Ectodermal cell (in vitro differentiated cells): ENCODE data around the gene KIF15.
"Not testable (repeated sequence)": the region's sequence is repeated elsewhere in the genome, so short reads cannot be mapped to it uniquely, and the experiment has no call there.

ENCODE experiments used
- H3K27ac ChIP-seq: 2 replicates; pipeline ENCODE4 v1.7.0; 2013; ENCODE audit warnings: mild to moderate bottlenecking, low read depth, low read length; ENCODE audit not compliant: insufficient read depth, poor library complexity, severe bottlenecking
- H3K27me3 ChIP-seq: 2 replicates; pipeline ENCODE4 v1.7.0; 2013; ENCODE audit warnings: mild to moderate bottlenecking, low read length; ENCODE audit not compliant: insufficient read depth, control insufficient read depth, poor library complexity, severe bottlenecking
- H3K36me3 ChIP-seq: one replicate; pipeline ENCODE4 v1.7.0; 2013; ENCODE audit warnings: low read length; ENCODE audit not compliant: control insufficient read depth, insufficient read depth
- H3K4me1 ChIP-seq: one replicate; pipeline ENCODE4 v1.7.0; 2013; ENCODE audit warnings: low read length; ENCODE audit not compliant: control insufficient read depth, insufficient read depth
- H3K4me3 ChIP-seq: 2 replicates; pipeline ENCODE4 v1.7.0; 2013; ENCODE audit warnings: low read depth, low read length, control low read depth; ENCODE audit not compliant: insufficient read depth
- H3K9me3 ChIP-seq: 2 replicates; pipeline ENCODE4 v1.7.0; 2013; ENCODE audit warnings: mild to moderate bottlenecking, low read length, moderate library complexity; ENCODE audit not compliant: control insufficient read depth
- WGBS, 2 experiments: methylation state at CpG; one replicate each; pipeline ENCODE4 v1.1.7; 2013; ENCODE audit warnings: missing lambda C conversion rate in 2 of 2; 5-methylcytosine and 5-hydroxymethylcytosine counted together

The KIF15 gene

DNA sequence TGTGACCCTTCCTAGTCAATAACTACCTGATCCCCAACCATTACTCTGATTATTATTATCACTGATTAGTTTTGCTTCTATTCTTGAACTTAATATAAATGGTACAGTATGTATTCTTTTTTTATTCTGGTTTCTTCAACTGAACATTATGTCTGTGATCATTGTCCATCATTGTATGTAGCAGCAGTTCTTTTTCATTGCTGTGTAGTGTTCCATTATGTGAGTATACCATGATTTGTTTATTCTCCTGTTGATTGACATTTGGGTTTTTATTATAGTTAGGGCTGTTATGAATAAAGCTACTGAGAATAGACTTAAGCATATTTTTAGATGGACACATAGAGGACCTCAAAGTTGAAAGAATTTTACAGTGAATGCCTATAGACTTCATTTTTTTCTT is 2.7 kb downstream of the KIF15 start:
- peaks cover 1% of the 10 kb centered on the region for H3K9me3 ChIP-seq
- H3K27ac ChIP-seq: no peak overlapping the region
- H3K36me3 ChIP-seq: peaks cover 29% of the 10 kb centered on the region
- H3K27me3 ChIP-seq: no peaks in the 10 kb centered on the region
- H3K4me3 ChIP-seq: no peak overlapping the region
- no peaks in the 10 kb centered on the region for H3K4me1 ChIP-seq

DNA sequence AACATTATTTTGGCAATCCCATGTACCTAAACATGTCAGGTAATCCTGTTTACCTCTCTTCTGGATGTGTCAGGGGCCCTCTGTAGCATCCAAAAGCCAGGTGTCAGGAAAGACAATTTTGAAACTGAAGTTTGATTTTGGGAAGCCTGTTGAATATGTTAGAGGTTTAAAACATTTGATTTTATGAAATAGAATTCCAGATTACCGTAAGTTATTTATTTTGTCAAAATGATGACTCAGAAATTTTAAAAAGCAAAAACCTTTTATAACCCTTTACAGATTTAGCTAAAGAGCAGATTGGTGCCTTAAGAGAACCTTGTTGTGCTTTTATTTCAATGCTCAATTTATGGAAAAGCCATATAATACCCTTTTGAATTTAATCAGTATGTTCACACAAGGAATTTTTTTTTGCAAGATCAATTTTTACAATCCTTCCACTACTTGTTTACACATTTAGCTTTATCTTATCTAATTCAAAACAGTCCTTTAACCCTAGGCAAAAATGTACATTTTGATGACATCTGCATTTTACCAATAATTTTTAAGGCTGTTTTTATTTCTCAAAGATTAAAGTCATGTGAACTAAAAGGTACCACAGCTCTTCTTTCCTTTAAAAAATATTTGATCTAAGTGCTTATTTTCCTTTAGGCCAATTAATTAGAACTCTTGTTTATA is 10.0 kb downstream of the KIF15 start:
- Histone ChIP-seq H3K36me3 (peaks cover 44% of the 10 kb centered on the region), H3K27ac (no peak overlapping the region), H3K4me3 (no peak overlapping the region), H3K9me3 (peaks cover 12% of the 10 kb centered on the region), H3K4me1 (no peaks in the 10 kb centered on the region), H3K27me3 (no peaks in the 10 kb centered on the region)
- no CpG with 5 or more reads among the region's 1 CpG for WGBS, 2 experiments

DNA sequence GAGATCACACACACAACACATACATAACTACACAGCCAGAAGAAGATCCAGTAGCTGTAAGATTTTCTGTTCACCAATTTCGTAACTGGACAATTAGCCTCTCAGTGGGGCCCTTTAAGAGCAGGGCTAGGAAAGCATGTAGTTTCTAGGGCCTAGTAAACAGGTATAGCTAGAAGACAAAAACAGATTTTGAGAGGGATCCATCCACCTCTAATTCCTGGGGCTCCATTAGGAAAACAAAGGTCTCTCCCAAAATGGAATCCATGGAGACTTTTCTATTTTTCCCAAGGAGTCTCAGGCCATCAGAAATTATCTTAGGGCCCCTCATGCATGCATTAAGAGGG is 10.5 kb downstream of the KIF15 start:
- peaks cover 48% of the 10 kb centered on the region for H3K36me3 ChIP-seq
- no peak overlapping the region for H3K27ac ChIP-seq
- no peaks in the 10 kb centered on the region for H3K27me3 ChIP-seq
- peaks cover 12% of the 10 kb centered on the region for H3K9me3 ChIP-seq
- no peak overlapping the region for H3K4me3 ChIP-seq
- WGBS, 2 experiments: 95 to 97% methylated on average over 1 of the region's 1 CpG
- H3K4me1 ChIP-seq: no peaks in the 10 kb centered on the region

DNA sequence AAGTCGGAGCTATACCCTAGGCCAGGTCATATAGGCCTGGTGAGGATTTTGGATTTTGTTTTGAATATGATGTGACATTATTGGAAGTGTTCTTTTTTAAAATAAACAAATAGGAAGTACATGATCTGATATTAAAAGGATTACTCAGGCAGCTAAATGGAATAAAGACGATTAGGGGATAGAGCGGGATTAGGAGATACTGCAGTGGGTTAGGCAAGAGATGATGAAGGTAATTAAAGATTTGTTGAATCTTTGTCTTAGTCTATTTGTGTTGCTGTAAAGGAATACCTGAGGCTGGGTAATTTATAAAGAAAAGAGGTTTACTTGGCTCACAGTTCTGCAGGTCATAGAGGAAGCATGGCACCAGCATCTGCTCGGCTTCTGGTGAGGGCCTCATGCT is 21.3 kb downstream of the KIF15 start:
- no peaks in the 10 kb centered on the region for H3K27me3 ChIP-seq
- H3K9me3 ChIP-seq: no peaks in the 10 kb centered on the region
- peaks cover 31% of the 10 kb centered on the region for H3K36me3 ChIP-seq
- H3K4me1 ChIP-seq: no peaks in the 10 kb centered on the region
- no peak overlapping the region for H3K4me3 ChIP-seq
- 92 to 96% methylated on average over 4 of the region's 4 CpGs for WGBS, 2 experiments
- H3K27ac ChIP-seq: no peak overlapping the region

DNA sequence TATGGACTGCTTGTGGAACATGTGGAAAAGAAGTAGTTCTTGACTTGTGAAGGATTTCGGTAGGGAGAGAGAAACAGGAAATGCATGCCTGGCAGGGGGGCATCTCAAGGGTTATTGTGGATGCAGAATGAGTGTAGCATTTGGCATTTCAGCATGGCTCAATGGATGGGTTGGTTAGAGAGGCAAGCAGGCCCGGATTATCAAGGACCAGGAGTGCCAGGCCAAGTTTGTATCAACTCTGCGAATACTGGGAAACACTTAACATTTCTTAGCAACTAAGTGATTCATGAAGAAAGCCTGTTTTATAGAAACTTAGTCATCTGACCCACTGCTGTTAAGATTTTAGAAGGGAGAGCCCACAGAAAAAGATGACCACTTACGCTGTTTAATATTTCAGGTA is 33.6 kb downstream of the KIF15 start:
- H3K27ac ChIP-seq: no peak overlapping the region
- no peaks in the 10 kb centered on the region for H3K27me3 ChIP-seq
- H3K4me1 ChIP-seq: no peaks in the 10 kb centered on the region
- peaks cover 22% of the 10 kb centered on the region for H3K36me3 ChIP-seq
- H3K9me3 ChIP-seq: no peaks in the 10 kb centered on the region
- H3K4me3 ChIP-seq: no peak overlapping the region
- WGBS, 2 experiments: 92 to 95% methylated on average over 4 of the region's 4 CpGs

DNA sequence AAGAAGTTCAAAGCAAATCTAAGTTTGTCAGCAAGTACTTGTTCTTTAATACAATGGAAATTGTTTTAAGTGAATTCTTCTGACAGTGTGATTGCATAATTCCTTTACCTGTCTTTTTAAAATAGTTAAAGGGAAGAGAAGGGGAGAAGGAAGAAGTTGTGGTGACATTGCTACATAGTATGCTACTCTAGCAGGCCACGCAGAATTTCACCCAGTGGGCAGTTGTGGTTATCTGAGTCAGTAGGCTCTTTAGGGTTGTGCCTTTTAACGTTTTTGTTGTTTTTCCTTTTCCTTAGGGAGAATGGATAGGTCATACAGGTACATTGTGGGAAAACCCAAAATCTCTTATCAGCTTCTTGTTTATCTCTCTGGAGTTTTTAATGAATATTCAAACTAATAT is 40.4 kb downstream of the KIF15 start:
- H3K36me3 ChIP-seq: peaks cover 35% of the 10 kb centered on the region
- WGBS, 2 experiments: 95 to 98% methylated on average over 2 of the region's 2 CpGs
- no peaks in the 10 kb centered on the region for H3K9me3 ChIP-seq
- no peaks in the 10 kb centered on the region for H3K4me1 ChIP-seq
- no peak overlapping the region for H3K4me3 ChIP-seq
- no peak overlapping the region for H3K27ac ChIP-seq
- no peaks in the 10 kb centered on the region for H3K27me3 ChIP-seq

DNA sequence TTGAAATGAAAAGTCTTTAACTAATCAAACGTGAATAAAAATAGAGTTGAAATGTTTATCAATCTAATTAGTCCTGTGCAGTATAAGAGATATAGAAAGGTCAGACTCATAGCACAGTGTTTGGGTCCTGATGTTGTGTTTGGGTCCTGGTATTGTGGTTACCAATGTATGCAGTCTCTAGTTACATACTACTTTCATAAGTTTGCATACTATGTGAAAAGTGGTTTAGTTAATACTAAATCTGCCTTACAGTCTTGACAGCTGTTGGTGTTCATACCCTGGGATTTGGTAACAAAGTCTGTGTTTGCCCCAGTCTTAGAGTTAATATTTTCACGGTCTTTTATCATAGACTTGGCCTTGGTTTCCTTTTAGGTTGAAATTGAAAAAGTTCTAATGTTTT is 41.7 kb downstream of the KIF15 start:
- H3K9me3 ChIP-seq: no peaks in the 10 kb centered on the region
- no peak overlapping the region for H3K27ac ChIP-seq
- H3K4me1 ChIP-seq: no peaks in the 10 kb centered on the region
- H3K4me3 ChIP-seq: no peak overlapping the region
- no peaks in the 10 kb centered on the region for H3K27me3 ChIP-seq
- 93 to 96% methylated on average over 2 of the region's 2 CpGs for WGBS, 2 experiments
- peaks cover 27% of the 10 kb centered on the region for H3K36me3 ChIP-seq

DNA sequence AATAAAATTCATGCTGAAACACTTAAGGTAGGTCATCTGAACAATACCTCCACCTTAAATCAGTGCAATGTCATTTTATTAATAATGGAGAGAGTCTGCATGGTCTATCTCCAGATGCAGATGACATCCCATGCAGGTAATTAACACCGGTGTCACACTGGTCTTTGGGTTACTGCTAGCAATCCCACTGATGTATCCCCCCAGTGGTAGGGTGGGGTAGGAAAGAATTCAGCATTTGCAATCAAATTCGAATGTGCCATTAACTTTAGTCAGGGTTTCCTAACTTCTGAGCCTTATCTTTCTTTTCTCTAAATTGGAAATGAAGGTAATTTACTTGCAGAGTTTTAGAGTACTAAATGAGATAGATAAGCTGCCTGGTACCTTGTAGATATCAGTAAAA is 44.4 kb downstream of the KIF15 start:
- WGBS, 2 experiments: 96 to 98% methylated on average over 2 of the region's 2 CpGs
- Histone ChIP-seq H3K36me3 (peaks cover 23% of the 10 kb centered on the region), H3K4me1 (no peaks in the 10 kb centered on the region), H3K27ac (no peak overlapping the region), H3K27me3 (no peaks in the 10 kb centered on the region), H3K9me3 (no peaks in the 10 kb centered on the region), H3K4me3 (no peak overlapping the region)

DNA sequence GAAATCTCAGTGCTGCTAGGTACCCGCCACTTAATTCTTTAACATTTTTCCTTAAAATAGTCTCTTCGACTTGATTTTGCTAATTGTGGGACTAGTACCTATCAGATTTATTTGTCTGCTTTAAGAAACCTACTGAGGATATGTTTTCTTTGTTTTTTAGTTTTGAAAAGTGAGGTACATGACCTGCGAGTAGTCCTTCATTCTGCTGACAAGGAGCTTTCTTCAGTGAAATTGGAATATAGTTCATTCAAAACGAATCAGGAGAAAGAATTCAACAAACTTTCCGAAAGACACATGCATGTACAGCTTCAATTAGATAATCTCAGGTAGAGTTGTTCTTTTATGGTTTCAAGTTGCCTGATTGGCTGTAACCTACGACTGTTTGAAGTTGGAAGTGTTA is 53.2 kb downstream of the KIF15 start:
- H3K4me3 ChIP-seq: no peak overlapping the region
- no peaks in the 10 kb centered on the region for H3K4me1 ChIP-seq
- no peak overlapping the region for H3K27ac ChIP-seq
- 96 to 97% methylated on average over 5 to 6 of the region's 6 CpGs for WGBS, 2 experiments
- no peaks in the 10 kb centered on the region for H3K27me3 ChIP-seq
- H3K36me3 ChIP-seq: peaks cover 34% of the 10 kb centered on the region
- H3K9me3 ChIP-seq: no peaks in the 10 kb centered on the region

DNA sequence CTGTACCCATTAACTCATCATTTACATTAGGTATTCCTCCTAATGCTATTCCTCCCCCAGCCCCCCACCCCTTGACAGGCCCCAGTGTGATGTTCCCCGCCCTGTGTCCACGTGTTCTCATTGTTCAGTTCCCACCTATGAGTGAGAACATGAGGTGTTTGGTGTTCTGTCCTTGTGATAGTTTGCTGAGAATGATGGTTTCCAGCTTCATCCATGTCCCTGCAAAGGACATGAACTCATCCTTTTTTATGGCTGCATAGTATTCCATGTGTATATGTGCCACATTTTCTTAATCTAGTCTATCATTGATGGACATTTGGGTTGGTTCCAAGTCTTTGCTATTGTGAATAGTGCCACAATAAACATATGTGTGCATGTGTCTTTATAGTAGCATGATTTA is 54.7 kb downstream of the KIF15 start:
- H3K9me3 ChIP-seq, H3K27ac ChIP-seq, H3K27me3 ChIP-seq, H3K4me3 ChIP-seq, H3K4me1 ChIP-seq: not testable (repeated sequence)
- 91 to 94% methylated on average over 2 of the region's 2 CpGs for WGBS, 2 experiments
- H3K36me3 ChIP-seq: peaks cover 31% of the 10 kb centered on the region

DNA sequence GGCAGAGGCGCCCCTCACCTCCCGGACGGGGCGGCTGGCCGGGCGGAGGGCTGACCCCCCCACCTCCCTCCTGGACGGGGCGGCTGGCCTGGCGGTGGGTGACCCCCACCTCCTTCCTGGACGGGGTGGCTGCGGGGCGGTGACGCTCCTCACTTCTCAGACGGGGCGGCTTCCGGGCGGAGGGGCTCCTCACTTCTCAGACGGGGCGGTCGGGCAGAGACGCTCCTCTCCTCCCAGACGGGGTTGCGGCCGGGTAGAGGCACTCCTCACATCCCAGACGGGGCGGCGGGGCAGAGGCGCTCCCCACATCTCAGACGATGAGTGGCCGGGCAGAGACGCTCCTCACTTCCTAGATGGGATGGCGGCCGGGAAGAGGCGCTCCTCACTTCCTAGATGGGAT is 59.6 kb downstream of the KIF15 start:
- H3K9me3 ChIP-seq, H3K4me1 ChIP-seq, H3K4me3 ChIP-seq, H3K27ac ChIP-seq, H3K27me3 ChIP-seq: not testable (repeated sequence)
- WGBS, 2 experiments: 97 to 99% methylated on average over 31 to 34 of the region's 34 CpGs
- H3K36me3 ChIP-seq: peaks cover 12% of the 10 kb centered on the region
